22Rv1 (cell line): Measurements from ENCODE around the gene HSPB9.

Experiments used
- CTCF ChIP-seq: fragments of 450-650 bp; IDR thresholded peaks from 2 replicates; pipeline ENCODE4 v1.5.1; 2017; ENCODE audit warnings: mild to moderate bottlenecking
- ZFX ChIP-seq: fragments of 450-650 bp; IDR thresholded peaks from 2 replicates; pipeline ENCODE4 v1.6.1; 2017; ENCODE audit warnings: antibody characterized with exemption, borderline replicate concordance

- TF ChIP-seq CTCF (no peak), ZFX (no peak)
Measured at GRCh38 chr17:42153919-42154742, 31.5 kb downstream of the HSPB9 start.
